ENCODE data around the gene ADD2.
"Not testable (repeated sequence)": the region's sequence is repeated elsewhere in the genome, so short reads cannot be mapped to it uniquely, and the experiment has no call there.

Gene ADD2

DNA sequence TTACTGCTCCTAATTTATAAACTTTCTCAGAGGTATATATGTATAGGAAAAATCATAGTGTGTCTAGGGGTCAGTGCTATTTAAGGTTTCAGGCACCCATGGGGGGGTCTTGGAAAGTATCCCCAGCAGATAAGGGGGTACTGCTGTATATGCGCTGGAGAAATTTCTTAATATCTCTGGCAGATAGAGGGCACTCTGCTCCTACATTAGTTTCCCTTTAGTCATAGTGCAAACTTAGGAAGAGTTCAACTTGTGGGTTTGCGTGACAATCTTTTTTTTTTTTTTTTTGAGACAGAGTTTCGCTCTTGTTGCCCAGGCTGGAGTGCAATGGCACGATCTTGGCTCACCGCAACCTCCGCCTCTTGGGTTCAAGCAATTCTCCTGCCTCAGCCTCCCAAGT is 112.8 kb downstream of the ADD2 start:
- H2BK12ac ChIP-seq (ENCODE audit: low read length in 2 of 2); H2BK120ac ChIP-seq (ENCODE audit: low read depth, low read length); H3K79me1 ChIP-seq (replicated peaks; ENCODE audit: low read length, poor library complexity, severe bottlenecking); H3K4ac ChIP-seq (ENCODE audit: low read depth in 1 of 2, low read length in 2 of 2); H3K9ac ChIP-seq (ENCODE audit: low read length); H3K4me2 ChIP-seq (ENCODE audit: low read length, poor library complexity, severe bottlenecking); H3K36me3 ChIP-seq (ENCODE audit: control insufficient read depth in 1 of 2, insufficient read depth in 2 of 2, low read depth in 1 of 2, low read length in 2 of 2); H2BK5ac ChIP-seq (ENCODE audit: low read depth, low read length, poor library complexity, severe bottlenecking); H3K27ac ChIP-seq (ENCODE audit: low read length, poor library complexity, severe bottlenecking); H3K23ac ChIP-seq (ENCODE audit: low read length in 2 of 2); H2AFZ ChIP-seq (ENCODE audit: low read depth, low read length); H2AK5ac ChIP-seq (ENCODE audit: low read length, severe bottlenecking); H3K14ac ChIP-seq (ENCODE audit: low read length in 2 of 2); H4K91ac ChIP-seq (ENCODE audit: low read length); H2BK15ac ChIP-seq (ENCODE audit: low read depth, poor library complexity, severe bottlenecking); H3K4me3 ChIP-seq (ENCODE audit: insufficient read depth in 1 of 2, low read depth in 1 of 2, low read length in 2 of 2); H3K9me3 ChIP-seq (ENCODE audit: control insufficient read depth, low read length); H3K4me1 ChIP-seq (ENCODE audit: control insufficient read depth, insufficient read depth, low read depth, low read length); H4K8ac ChIP-seq (ENCODE audit: low read length); H3K18ac ChIP-seq (ENCODE audit: low read depth in 1 of 2, low read length in 2 of 2): not testable (repeated sequence)
- 64% methylated on average over 6 of the region's 6 CpGs for WGBS
- peak; percentile 10 for DNase-seq
- peaks cover 29 to 71% of the 10 kb centered on the region in 2 experiments for H3K27me3 ChIP-seq (ENCODE audit: control insufficient read depth in 1 of 2, insufficient read depth in 1 of 2, low read length in 2 of 2)

DNA sequence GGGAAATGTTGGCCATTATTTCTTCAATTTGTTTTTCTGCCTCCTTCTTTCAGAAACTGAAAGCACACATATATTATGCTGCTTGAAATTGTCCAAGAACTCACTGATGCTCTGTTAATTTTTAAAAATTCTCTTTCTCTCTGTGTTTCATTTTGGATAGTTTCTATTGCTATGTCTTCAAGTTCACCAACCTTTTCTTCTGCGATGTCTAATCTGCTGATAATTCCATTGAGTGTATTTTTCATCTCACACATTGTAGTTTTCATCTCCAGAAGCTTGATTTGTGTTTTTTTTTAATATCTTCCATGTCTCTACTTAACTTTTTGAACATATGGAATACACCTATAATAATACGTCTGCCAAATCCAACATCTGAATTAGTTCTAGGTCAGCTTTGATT is 116.3 kb downstream of the ADD2 start:
- H3K36me3 ChIP-seq (ENCODE audit: control insufficient read depth in 1 of 2, insufficient read depth in 2 of 2, low read depth in 1 of 2, low read length in 2 of 2): no peaks in the 10 kb centered on the region
- H2AK5ac ChIP-seq (ENCODE audit: low read length, severe bottlenecking): no peak overlapping the region
- DNase-seq: no peak
- H2BK5ac ChIP-seq (ENCODE audit: low read depth, low read length, poor library complexity, severe bottlenecking): no peak overlapping the region
- H2BK15ac ChIP-seq (ENCODE audit: low read depth, poor library complexity, severe bottlenecking): no peak overlapping the region
- no peak overlapping the region for H2BK120ac ChIP-seq (ENCODE audit: low read depth, low read length)
- no peaks in the 10 kb centered on the region for H3K79me1 ChIP-seq (replicated peaks; ENCODE audit: low read length, poor library complexity, severe bottlenecking)
- H2AFZ ChIP-seq (ENCODE audit: low read depth, low read length): no peak overlapping the region
- no peak overlapping the region for H3K9ac ChIP-seq (ENCODE audit: low read length)
- WGBS: 100% methylated on average over 1 of the region's 2 CpGs
- no peak overlapping the region for H3K27ac ChIP-seq (ENCODE audit: low read length, poor library complexity, severe bottlenecking)
- H3K4me1 ChIP-seq (ENCODE audit: control insufficient read depth, insufficient read depth, low read depth, low read length): no peaks in the 10 kb centered on the region
- no peak overlapping the region for H3K18ac ChIP-seq (ENCODE audit: low read depth in 1 of 2, low read length in 2 of 2)
- no peak overlapping the region for H3K14ac ChIP-seq (ENCODE audit: low read length in 2 of 2)
- H3K4me3 ChIP-seq (ENCODE audit: insufficient read depth in 1 of 2, low read depth in 1 of 2, low read length in 2 of 2): no peak overlapping the region
- peaks cover 17 to 49% of the 10 kb centered on the region in 2 experiments for H3K27me3 ChIP-seq (ENCODE audit: control insufficient read depth in 1 of 2, insufficient read depth in 1 of 2, low read length in 2 of 2)
- H3K9me3 ChIP-seq (ENCODE audit: control insufficient read depth, low read length): peaks cover 6% of the 10 kb centered on the region
- no peak overlapping the region for H3K4ac ChIP-seq (ENCODE audit: low read depth in 1 of 2, low read length in 2 of 2)
- H3K23ac ChIP-seq (ENCODE audit: low read length in 2 of 2): no peak overlapping the region
- H4K8ac ChIP-seq (ENCODE audit: low read length): no peak overlapping the region
- no peak overlapping the region for H2BK12ac ChIP-seq (ENCODE audit: low read length in 2 of 2)
- no peak overlapping the region for H3K4me2 ChIP-seq (ENCODE audit: low read length, poor library complexity, severe bottlenecking)
- no peak overlapping the region for H4K91ac ChIP-seq (ENCODE audit: low read length)

DNA sequence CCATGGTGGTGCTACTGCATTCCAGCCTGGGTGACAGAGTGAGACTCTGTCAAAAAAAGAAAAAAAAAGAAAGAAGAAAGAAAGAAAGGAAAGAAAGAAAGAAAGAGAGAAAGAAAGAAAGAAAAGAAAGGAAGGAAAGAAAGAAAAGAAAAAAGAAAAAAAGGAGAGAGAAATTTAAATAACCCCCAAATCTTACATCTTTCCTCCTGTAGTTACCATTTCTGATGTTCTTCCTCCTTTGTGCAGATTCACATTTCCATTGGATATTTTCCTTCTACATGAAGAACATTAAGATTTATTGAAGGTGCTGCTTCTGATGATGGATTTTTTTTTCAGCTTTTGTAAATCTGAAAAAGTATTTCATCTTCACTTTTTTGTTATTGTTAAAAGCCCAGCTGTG is 117.0 kb downstream of the ADD2 start:
- H2BK12ac ChIP-seq (ENCODE audit: low read length in 2 of 2): no peak overlapping the region
- H3K4me3 ChIP-seq (ENCODE audit: insufficient read depth in 1 of 2, low read depth in 1 of 2, low read length in 2 of 2): no peak overlapping the region
- DNase-seq: no peak
- no peak overlapping the region for H3K4ac ChIP-seq (ENCODE audit: low read depth in 1 of 2, low read length in 2 of 2)
- no peak overlapping the region for H4K91ac ChIP-seq (ENCODE audit: low read length)
- peaks cover 6% of the 10 kb centered on the region for H3K9me3 ChIP-seq (ENCODE audit: control insufficient read depth, low read length)
- no peak overlapping the region for H3K14ac ChIP-seq (ENCODE audit: low read length in 2 of 2)
- H3K4me1 ChIP-seq (ENCODE audit: control insufficient read depth, insufficient read depth, low read depth, low read length): no peaks in the 10 kb centered on the region
- H3K79me1 ChIP-seq (replicated peaks; ENCODE audit: low read length, poor library complexity, severe bottlenecking): no peaks in the 10 kb centered on the region
- H3K9ac ChIP-seq (ENCODE audit: low read length): no peak overlapping the region
- no peak overlapping the region for H2AK5ac ChIP-seq (ENCODE audit: low read length, severe bottlenecking)
- H3K36me3 ChIP-seq (ENCODE audit: control insufficient read depth in 1 of 2, insufficient read depth in 2 of 2, low read depth in 1 of 2, low read length in 2 of 2): no peaks in the 10 kb centered on the region
- no peak overlapping the region for H2BK15ac ChIP-seq (ENCODE audit: low read depth, poor library complexity, severe bottlenecking)
- no peak overlapping the region for H2BK120ac ChIP-seq (ENCODE audit: low read depth, low read length)
- no peak overlapping the region for H3K23ac ChIP-seq (ENCODE audit: low read length in 2 of 2)
- no peak overlapping the region for H3K27ac ChIP-seq (ENCODE audit: low read length, poor library complexity, severe bottlenecking)
- H2BK5ac ChIP-seq (ENCODE audit: low read depth, low read length, poor library complexity, severe bottlenecking): no peak overlapping the region
- H3K4me2 ChIP-seq (ENCODE audit: low read length, poor library complexity, severe bottlenecking): no peak overlapping the region
- H2AFZ ChIP-seq (ENCODE audit: low read depth, low read length): no peak overlapping the region
- H4K8ac ChIP-seq (ENCODE audit: low read length): no peak overlapping the region
- H3K18ac ChIP-seq (ENCODE audit: low read depth in 1 of 2, low read length in 2 of 2): no peak overlapping the region
- H3K27me3 ChIP-seq (ENCODE audit: control insufficient read depth in 1 of 2, insufficient read depth in 1 of 2, low read length in 2 of 2): peaks cover 18 to 46% of the 10 kb centered on the region in 2 experiments

DNA sequence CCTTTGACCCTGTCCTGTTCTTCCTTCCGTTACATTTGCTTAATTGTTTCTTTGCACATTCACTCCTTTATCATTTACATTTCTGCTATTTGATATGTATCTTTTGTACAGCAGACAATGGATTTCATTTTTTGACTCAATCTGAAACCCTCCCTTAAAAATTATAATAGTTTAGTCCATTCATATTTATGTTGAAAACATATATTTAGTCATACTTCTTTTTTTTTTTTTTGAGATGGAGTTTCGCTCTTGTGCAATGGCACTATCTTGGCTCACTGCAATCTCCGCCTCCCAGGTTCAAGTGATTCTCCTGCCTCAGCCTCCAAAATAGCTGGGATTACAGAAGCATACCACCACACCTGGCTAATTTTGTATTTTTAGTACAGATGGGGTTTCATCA is 119.0 kb downstream of the ADD2 start:
- no peak overlapping the region for H3K4me2 ChIP-seq (ENCODE audit: low read length, poor library complexity, severe bottlenecking)

More for the DNA sequence above, 119.0 kb downstream of the ADD2 start:
- no peak overlapping the region for H3K27ac ChIP-seq (ENCODE audit: low read length, poor library complexity, severe bottlenecking)
- no peak overlapping the region for H3K9ac ChIP-seq (ENCODE audit: low read length)
- H3K27me3 ChIP-seq (ENCODE audit: control insufficient read depth in 1 of 2, insufficient read depth in 1 of 2, low read length in 2 of 2): peaks cover 24 to 46% of the 10 kb centered on the region in 2 experiments
- H2BK12ac ChIP-seq (ENCODE audit: low read length in 2 of 2): no peak overlapping the region
- no peak overlapping the region for H3K18ac ChIP-seq (ENCODE audit: low read depth in 1 of 2, low read length in 2 of 2)
- no peak overlapping the region for H2AK5ac ChIP-seq (ENCODE audit: low read length, severe bottlenecking)
- H3K9me3 ChIP-seq (ENCODE audit: control insufficient read depth, low read length): peaks cover 6% of the 10 kb centered on the region
- no peaks in the 10 kb centered on the region for H3K79me1 ChIP-seq (replicated peaks; ENCODE audit: low read length, poor library complexity, severe bottlenecking)
- no peak overlapping the region for H4K91ac ChIP-seq (ENCODE audit: low read length)
- H2BK120ac ChIP-seq (ENCODE audit: low read depth, low read length): no peak overlapping the region
- no peak overlapping the region for H3K4me3 ChIP-seq (ENCODE audit: insufficient read depth in 1 of 2, low read depth in 1 of 2, low read length in 2 of 2)
- WGBS: 100% methylated on average over 1 of the region's 3 CpGs
- H3K4me1 ChIP-seq (ENCODE audit: control insufficient read depth, insufficient read depth, low read depth, low read length): no peaks in the 10 kb centered on the region
- no peaks in the 10 kb centered on the region for H3K36me3 ChIP-seq (ENCODE audit: control insufficient read depth in 1 of 2, insufficient read depth in 2 of 2, low read depth in 1 of 2, low read length in 2 of 2)
- no peak overlapping the region for H2BK15ac ChIP-seq (ENCODE audit: low read depth, poor library complexity, severe bottlenecking)
- H2BK5ac ChIP-seq (ENCODE audit: low read depth, low read length, poor library complexity, severe bottlenecking): no peak overlapping the region
- no peak overlapping the region for H2AFZ ChIP-seq (ENCODE audit: low read depth, low read length)
- no peak overlapping the region for H4K8ac ChIP-seq (ENCODE audit: low read length)
- DNase-seq: no peak
- H3K14ac ChIP-seq (ENCODE audit: low read length in 2 of 2): no peak overlapping the region
- no peak overlapping the region for H3K4ac ChIP-seq (ENCODE audit: low read depth in 1 of 2, low read length in 2 of 2)
- H3K23ac ChIP-seq (ENCODE audit: low read length in 2 of 2): no peak overlapping the region

Data from mesenchymal stem cell (in vitro differentiated cells and primary cell).